ENCODE results near the gene AUTS2.
"Not testable (repeated sequence)": the region's sequence is repeated elsewhere in the genome, so short reads cannot be mapped to it uniquely, and the experiment has no call there.

The AUTS2 gene

GRCh38 chr7:70714506-70715038 is 1116.3 kb downstream of the AUTS2 start:
- DNase-seq (ENCODE audit: low read depth in 2 of 2) = no peak

DNA sequence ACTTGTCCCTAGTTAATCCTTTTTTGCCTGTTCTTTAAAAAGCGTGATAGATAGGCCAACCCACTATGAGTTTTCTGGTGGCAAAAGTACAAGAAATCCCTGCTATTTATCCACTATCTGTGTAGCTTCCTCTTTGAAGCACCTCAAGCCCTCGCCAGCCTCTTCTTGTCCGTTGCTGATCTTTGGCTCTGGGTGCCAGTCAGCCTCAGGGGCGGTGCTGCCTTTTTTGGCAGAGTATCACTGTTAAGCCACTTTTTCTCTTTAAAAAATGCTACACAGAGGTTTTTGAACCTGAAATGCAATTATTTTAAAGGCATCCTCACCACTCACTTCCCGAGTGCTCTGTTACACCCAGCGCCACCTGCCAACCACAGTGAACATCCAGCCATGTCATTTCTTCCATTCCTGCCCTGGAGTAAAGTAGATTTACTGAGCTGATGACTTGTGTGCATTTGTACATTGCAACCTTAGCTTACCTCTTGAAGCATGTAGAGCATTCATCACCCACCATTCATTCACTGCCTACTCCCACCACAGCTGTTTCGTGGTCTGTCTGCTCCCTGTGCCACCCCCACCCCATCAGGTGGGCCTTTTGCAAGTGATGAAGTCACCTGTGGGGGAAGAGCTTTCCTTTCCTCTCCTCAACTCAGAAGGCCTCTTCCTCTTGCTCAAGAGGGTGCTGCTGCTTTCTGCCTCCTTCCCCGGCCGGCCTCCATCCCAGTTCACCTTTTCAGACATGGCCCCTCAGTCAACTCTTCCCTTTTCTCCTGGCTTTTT is 1119.5 kb downstream of the AUTS2 start:
- no peak for DNase-seq (ENCODE audit: low read depth in 2 of 2)

DNA sequence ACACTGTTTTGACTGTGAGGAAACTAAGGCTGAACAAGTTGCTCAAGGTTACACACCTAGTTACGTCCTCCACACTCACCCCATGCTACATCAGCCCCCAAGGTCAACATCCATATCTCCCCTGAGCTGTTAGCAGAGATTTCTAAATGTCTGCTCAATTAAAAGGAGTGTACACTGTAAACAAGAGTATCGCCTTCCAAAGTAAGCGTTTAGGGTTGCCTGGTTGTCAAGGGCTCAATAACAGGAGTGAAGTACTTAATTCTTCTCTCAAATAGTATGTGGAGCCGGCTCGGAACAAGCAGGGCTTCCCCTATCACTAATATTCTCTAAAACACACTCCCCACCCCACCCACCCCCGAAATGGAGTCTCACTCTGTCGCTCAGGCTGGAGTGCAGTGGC is 1120.8 kb downstream of the AUTS2 start:
- DNase-seq (ENCODE audit: low read depth in 2 of 2) = no peak

DNA sequence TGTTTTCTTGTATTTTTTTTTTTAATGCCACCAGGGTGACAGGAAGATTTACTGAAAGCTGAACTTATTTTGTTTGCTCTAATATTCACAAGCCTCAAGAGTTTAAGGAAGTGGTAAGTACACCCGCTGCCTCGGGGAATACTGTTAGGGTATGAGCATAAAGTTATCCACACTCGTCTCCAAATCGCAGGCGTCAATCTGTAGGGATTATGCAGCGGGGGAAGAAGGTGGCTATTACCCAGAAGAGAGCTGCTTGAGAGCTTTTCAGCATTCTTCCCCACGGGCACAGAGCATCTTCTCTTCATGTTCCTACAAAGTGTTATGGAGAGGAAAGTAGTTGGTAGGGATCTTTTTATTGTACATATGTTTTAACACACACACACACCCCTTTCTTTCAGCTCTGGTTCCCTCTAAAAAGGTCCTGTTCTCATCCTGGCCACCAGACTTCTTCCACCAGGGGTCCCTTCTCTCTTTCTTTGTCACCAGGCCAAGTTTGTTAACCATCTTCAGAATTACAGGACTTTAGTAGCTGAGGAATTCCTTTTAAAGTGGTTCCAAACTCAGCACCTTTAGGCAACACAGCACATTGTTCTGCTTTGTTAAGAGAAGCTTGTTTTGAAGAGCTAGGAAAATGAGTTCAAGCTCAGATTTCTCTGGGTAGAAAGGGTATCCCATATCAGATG is 1122.1 kb downstream of the AUTS2 start:
- no peak for DNase-seq (ENCODE audit: low read depth in 2 of 2)

- no peak for DNase-seq (ENCODE audit: low read depth in 2 of 2)
Observed at GRCh38 chr7:70721500-70721899, 1123.2 kb downstream of the AUTS2 start.

- no peak for DNase-seq (ENCODE audit: low read depth in 2 of 2)
Observed at GRCh38 chr7:70723339-70723738, 1125.1 kb downstream of the AUTS2 start.

DNA sequence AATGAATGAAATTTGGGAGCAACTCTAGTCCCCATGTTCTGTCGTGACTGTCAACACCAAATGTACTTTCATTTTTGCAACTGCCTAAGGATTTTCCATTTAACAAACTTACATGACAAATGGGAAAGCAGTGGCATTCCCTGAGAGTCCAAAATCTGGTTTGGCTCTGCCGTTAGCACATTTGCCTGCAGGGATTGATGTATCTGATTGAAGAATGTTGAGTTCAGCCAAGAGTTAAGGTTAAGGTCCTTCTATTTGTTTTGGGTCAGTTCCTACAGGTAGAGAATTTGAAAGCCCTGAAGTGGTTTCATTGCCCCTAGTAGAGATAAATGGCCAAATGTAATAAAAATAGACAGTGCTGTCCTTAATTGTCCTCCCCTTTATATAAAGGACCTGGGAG is 1127.2 kb downstream of the AUTS2 start:
- DNase-seq (ENCODE audit: low read depth in 2 of 2) = no peak

- DNase-seq (ENCODE audit: low read depth in 2 of 2) = no peak
Observed at GRCh38 chr7:70726294-70726693, 1128.0 kb downstream of the AUTS2 start.

- no peak for DNase-seq (ENCODE audit: low read depth in 2 of 2)
Observed at GRCh38 chr7:70726951-70727378, 1128.7 kb downstream of the AUTS2 start.

DNA sequence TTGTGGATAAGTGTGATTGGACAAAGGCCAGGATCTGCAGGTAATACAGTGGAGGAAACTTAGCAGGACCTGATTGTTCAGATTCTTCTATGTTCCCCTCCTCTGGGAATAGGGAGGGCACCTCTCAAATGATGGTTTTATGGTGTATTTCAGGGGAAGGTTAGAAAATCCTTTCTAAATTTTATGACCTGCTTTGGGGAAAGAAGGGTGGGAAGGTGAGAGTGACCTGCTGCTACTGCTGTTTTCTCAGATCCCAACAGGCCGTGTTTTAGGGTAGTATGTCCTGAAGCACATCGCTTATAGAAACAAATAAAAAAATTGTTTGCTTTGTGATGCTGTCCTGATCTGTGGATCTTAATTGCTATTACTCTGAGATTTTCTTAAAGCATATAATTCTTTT is 1129.6 kb downstream of the AUTS2 start:
- no peak for DNase-seq (ENCODE audit: low read depth in 2 of 2)

DNA sequence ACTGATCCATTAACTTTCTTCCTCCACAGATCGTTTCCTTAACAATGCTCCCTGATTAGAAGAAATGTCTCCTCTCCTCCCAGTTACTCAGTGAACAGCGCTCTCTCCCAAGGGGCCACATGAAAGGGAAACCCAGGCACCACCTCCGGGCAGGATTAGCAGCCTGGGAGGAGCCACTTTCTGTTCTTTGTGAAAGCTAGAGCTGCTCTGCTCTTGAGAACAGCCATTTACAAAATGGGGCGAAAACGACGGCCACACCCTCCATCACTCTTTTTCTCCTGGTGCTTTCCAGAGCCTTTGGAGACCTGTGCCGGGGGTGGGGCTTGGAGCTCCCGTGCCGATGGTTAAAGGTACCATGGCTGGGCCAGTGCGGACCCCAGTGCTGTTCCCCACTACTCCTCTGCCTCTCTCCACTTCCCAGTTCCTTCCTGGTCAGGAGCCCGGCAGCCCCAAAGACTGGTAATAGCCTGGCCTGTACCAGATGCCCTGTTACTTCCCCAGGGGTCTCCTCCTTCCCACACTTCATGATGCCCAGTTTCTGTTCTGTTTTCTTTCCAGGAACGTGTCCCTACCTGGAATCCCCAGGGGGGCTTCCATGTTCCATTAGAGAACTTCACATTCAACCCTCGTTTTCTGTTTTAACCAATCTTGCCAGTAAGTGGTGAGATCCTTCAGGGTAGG is 1130.7 kb downstream of the AUTS2 start:
- no peak for DNase-seq (ENCODE audit: low read depth in 2 of 2)

DNA sequence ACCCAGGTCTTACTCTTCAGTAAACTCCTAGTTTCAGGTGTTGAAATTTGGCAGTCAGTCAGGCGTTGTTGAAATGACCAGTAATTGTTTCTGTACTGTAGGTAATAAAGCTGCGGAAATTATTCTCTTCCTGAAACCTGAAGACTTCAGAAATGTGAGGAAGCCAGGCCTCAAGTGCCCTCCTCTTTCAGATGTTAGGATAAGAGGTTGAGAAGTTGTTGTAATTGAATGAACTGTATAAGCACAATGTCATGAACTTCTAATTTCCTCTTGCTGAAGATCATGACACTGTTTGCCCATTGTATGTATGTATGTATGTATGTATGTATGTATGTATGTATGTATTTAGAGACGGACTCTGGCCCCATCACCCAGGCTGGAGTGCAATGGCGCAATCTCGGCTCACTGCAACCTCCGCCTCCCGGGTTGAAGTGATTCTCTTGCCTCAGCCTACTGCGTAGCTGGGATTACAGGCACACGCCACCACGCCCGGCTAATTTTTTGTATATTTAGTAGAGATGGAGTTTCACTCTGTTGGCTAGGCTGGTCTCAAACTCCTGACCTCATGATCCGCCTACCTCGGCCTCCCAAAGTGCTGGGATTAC is 1131.4 kb downstream of the AUTS2 start:
- DNase-seq (ENCODE audit: low read depth in 2 of 2) = not testable (repeated sequence)

GRCh38 chr7:70730451-70731110 is 1132.3 kb downstream of the AUTS2 start:
- no peak for DNase-seq (ENCODE audit: low read depth in 2 of 2)

GRCh38 chr7:70733090-70733489 is 1134.8 kb downstream of the AUTS2 start:
- DNase-seq (ENCODE audit: low read depth in 2 of 2) = no peak

DNA sequence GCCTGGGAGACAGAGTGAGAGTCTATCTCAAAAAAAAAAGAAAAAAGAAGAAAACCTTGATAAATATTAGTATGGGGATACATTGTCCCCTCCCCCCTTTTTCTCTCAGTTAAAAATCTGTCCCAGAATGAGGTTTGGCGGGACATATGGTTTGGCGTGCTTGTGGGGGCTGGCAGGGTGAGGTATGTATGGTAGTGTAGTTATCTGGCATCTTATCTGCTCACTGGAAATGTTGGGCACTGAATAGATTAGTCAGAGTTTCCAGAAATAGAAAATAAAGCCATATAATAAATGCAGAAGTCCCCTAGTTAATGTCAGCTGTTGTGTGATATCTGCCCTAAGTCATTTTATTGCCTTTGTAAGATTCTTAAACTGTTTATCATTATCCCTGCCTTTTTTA is 1136.1 kb downstream of the AUTS2 start:
- no peak for DNase-seq (ENCODE audit: low read depth in 2 of 2)

GRCh38 chr7:70735313-70735712 is 1137.0 kb downstream of the AUTS2 start:
- DNase-seq (ENCODE audit: low read depth in 2 of 2) = no peak

DNA sequence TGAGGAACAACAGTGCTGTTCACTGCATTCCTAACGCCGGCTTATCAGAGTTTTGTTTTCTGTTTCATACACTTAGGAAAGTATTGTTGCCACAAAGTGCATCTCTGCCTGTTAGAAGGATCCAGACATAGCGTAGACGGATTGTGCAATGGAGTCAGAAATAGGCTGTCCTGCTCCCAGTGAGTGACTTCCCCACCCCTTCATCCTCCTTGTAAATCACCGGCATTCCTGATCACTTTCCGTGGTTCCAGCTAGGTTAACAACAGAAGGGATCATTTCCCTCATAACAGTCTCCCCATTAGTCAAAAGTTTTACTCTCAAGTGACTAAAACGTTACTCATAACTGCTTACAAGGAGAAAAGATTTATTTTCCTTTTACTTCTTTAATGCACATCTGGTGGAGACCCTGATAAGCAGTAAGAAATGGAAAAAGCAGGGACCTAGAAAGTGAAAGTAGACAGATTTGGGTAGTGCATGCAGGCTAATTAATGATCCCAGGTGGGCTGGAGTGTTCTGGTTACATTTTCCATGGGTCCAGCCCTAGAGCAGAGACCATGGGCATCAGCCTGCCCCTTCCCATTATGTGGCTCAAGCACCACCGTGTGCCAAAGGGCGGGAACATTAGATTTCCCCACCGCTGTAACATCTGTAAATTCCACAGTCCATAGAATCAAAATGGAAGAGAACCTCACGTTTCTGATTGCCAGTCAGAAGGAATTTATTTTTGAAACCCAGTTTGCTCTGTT is 1138.6 kb downstream of the AUTS2 start:
- DNase-seq (ENCODE audit: low read depth in 2 of 2) = no peak

- DNase-seq (ENCODE audit: low read depth in 2 of 2) = no peak
Observed at GRCh38 chr7:70738151-70738885, 1140.0 kb downstream of the AUTS2 start.

- DNase-seq (ENCODE audit: low read depth in 2 of 2) = no peak
Observed at GRCh38 chr7:70739646-70740210, 1141.5 kb downstream of the AUTS2 start.

DNA sequence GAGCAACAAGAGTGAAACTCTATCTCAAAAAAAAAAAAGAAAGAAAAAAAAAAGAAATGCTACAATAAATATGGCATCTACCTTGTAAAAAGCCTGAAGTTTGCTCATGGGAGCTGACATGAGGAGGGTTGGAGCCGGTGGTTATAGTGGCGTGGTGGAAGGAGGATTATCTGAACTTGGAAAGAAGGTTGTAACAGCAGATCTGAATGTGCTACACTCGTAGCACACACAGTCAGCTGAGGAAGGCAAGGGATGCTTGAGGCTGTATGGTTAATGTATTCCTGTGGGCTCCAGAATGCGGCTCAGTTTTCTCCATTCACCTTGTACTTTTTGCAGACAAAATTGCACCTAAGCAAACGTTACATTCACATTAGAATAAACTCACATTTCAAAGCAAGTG is 1143.4 kb downstream of the AUTS2 start:
- DNase-seq (ENCODE audit: low read depth in 2 of 2) = no peak
